Caco-2 (cell line): Measurements from ENCODE around the gene PLEKHA5. TPM values are rescaled to one million over a fixed set of nuclear protein-coding genes. Genes with fewer than 3 reads are reported as not detected.

Experiments
- BruUV-seq: library from RNA; stranded (reverse); fragments of 400-500 nt; replicated peaks from 2 replicates; lab custom pipeline; 2021; lab: Mats Ljungman, UMichigan
- CTCF ChIA-PET: fragments of 300-600 bp; sonication (Branson Sonifier 250); formaldehyde crosslinking; loops from one replicate; lab custom pipeline; 2022; ENCODE audit warnings: antibody characterized with exemption; lab: Charles Lee
- POLR2A ChIA-PET: fragments of 300-600 bp; sonication (Branson Sonifier 250); formaldehyde crosslinking; loops from one replicate; lab custom pipeline; 2022; ENCODE audit warnings: antibody characterized with exemption; lab: Charles Lee
- DNase-seq, 2 experiments: peaks; one replicate each; pipeline versions ENCODE4 v3.0.0 to v3.0.0-alpha.2; 2020 to 2022
- H3K27me3 ChIP-seq: replicated peaks from 2 replicates; pipeline ENCODE4 v1.6.0; 2011; ENCODE audit warnings: low read length; ENCODE audit not compliant: control insufficient read depth, insufficient read depth
- H3K36me3 ChIP-seq: 2 replicates; pipeline ENCODE4 v1.5.1; 2011; ENCODE audit warnings: low read length; ENCODE audit not compliant: control insufficient read depth, insufficient read depth
- H3K4me1 ChIP-seq: fragments of 250-450 bp; sonication (Bioruptor Pico); 2 replicates; pipeline ENCODE4 v1.5.1; 2020; ENCODE audit warnings: mild to moderate bottlenecking
- H3K4me3 ChIP-seq: 2 replicates; pipeline ENCODE4 v1.5.1; 2011; ENCODE audit warnings: low read depth, mild to moderate bottlenecking, control low read depth, low read length
- H3K9me3 ChIP-seq: fragments of 250-450 bp; sonication (Bioruptor Pico); 2 replicates; pipeline ENCODE4 v1.5.1; 2020; ENCODE audit warnings: mild to moderate bottlenecking, moderate library complexity
- H3K27ac Mint-ChIP-seq: one replicate; pipeline ENCODE4 v1.8.0; 2022; ENCODE audit warnings: mixed read lengths; ENCODE audit not compliant: unreplicated experiment
- H3K27me3 Mint-ChIP-seq: one replicate; pipeline ENCODE4 v1.8.0; 2022; ENCODE audit warnings: mixed read lengths; ENCODE audit not compliant: insufficient read depth, unreplicated experiment
- H3K36me3 Mint-ChIP-seq: one replicate; pipeline ENCODE4 v1.8.0; 2022; ENCODE audit warnings: mild to moderate bottlenecking, mixed read lengths; ENCODE audit not compliant: insufficient read depth, unreplicated experiment
- H3K4me1 Mint-ChIP-seq: one replicate; pipeline ENCODE4 v1.8.0; 2022; ENCODE audit warnings: low read depth, mixed read lengths; ENCODE audit not compliant: unreplicated experiment
- H3K4me3 Mint-ChIP-seq: one replicate; pipeline ENCODE4 v1.8.0; 2022; ENCODE audit warnings: mild to moderate bottlenecking, moderate library complexity, mixed read lengths; ENCODE audit not compliant: unreplicated experiment
- H3K9me3 Mint-ChIP-seq: one replicate; pipeline ENCODE4 v1.8.0; 2022; ENCODE audit warnings: mixed read lengths; ENCODE audit not compliant: unreplicated experiment
- CTCF ChIP-seq, 2 experiments: fragments of 200-600 bp in 1 of 2; IDR thresholded peaks; 1 replicate in 1 of 2; 2 replicates in 1 of 2; pipeline versions ENCODE4 v1.5.1 to v1.8.0; 2011 to 2022; ENCODE audit warnings: antibody characterized with exemption in 1 of 2, control low read depth in 1 of 2, inconsistent platforms in 1 of 2, low read depth in 1 of 2, low read length in 1 of 2, mild to moderate bottlenecking in 1 of 2, moderate library complexity in 1 of 2; ENCODE audit not compliant: insufficient read depth in 1 of 2, severe bottlenecking in 1 of 2, unreplicated experiment in 1 of 2
- intact Hi-C: fragments of 100-400 bp; cut with micrococcal nuclease; formaldehyde crosslinking; loops from one replicate; pipeline ENCODE4 v1.10.0; 2022; ENCODE audit not compliant: unreplicated experiment
- total RNA-seq: library from RNA; stranded (reverse); gene quantifications from 2 replicates; pipeline ENCODE4 v1.2.3, GENCODE V29; 2022

The PLEKHA5 gene
- total RNA-seq, 1 experiment from 2014 or later = 69.1 TPM

GRCh38 chr12:19316425-19316824 is 186.9 kb downstream of the PLEKHA5 start:
- H3K9me3 ChIP-seq = no peaks in the 10 kb centered on the region
- Mint-ChIP-seq H3K27ac (no peak overlapping the region), H3K4me1 (no peaks in the 10 kb centered on the region), H3K9me3 (no peaks in the 10 kb centered on the region), H3K36me3 (peaks cover 11% of the 10 kb centered on the region), H3K4me3 (no peak overlapping the region), H3K27me3 (no peaks in the 10 kb centered on the region)
- DNase-seq = no peak
- no peaks in the 10 kb centered on the region for H3K36me3 ChIP-seq
- ChIA-PET CTCF (no interaction called here), POLR2A (no interaction called here)
- no peak overlapping the region for H3K4me3 ChIP-seq
- no peak for TF ChIP-seq CTCF (IDR thresholded peaks at IDR 0.05; ENCODE audit: insufficient read depth in 1 of 2, low read depth in 1 of 2, low read length in 1 of 2, severe bottlenecking in 1 of 2, unreplicated experiment in 1 of 2)
- intact Hi-C loops = no loop called here
- H3K27me3 ChIP-seq = no peaks in the 10 kb centered on the region
- no TSS peak for BruUV-seq
- H3K4me1 ChIP-seq = no peaks in the 10 kb centered on the region

- H3K9me3 Mint-ChIP-seq = peaks cover 6% of the 10 kb centered on the region
- H3K27ac Mint-ChIP-seq = no peak overlapping the region
- Histone ChIP-seq H3K27me3 (no peaks in the 10 kb centered on the region), H3K36me3 (no peaks in the 10 kb centered on the region), H3K4me1 (no peaks in the 10 kb centered on the region), H3K4me3 (no peak overlapping the region), H3K9me3 (no peaks in the 10 kb centered on the region)
- TF ChIP-seq CTCF (IDR thresholded peaks at IDR 0.05; ENCODE audit: insufficient read depth in 1 of 2, low read depth in 1 of 2, low read length in 1 of 2, severe bottlenecking in 1 of 2, unreplicated experiment in 1 of 2) = no peak
- peaks cover 48% of the 10 kb centered on the region for H3K36me3 Mint-ChIP-seq
- BruUV-seq = no TSS peak
- H3K4me1 Mint-ChIP-seq = no peaks in the 10 kb centered on the region
- no peak overlapping the region for H3K4me3 Mint-ChIP-seq
- no peaks in the 10 kb centered on the region for H3K27me3 Mint-ChIP-seq
- DNase-seq = no peak
- intact Hi-C loops = no loop called here
- ChIA-PET POLR2A (no interaction called here), CTCF (no interaction called here)
Measured at GRCh38 chr12:19322376-19322775, 192.8 kb downstream of the PLEKHA5 start.

GRCh38 chr12:19323805-19324204 is 194.3 kb downstream of the PLEKHA5 start:
- CTCF ChIA-PET = no interaction called here
- H3K4me1 ChIP-seq = no peaks in the 10 kb centered on the region
- DNase-seq = no peak
- BruUV-seq = no TSS peak
- intact Hi-C loops = no loop called here
- H3K9me3 ChIP-seq = no peaks in the 10 kb centered on the region
- POLR2A ChIA-PET = interaction anchor here (0.7 kb wide), 1 partner anchor 8 kb away, joined by 3 read pairs; no protein-coding TSS in a partner anchor
- Mint-ChIP-seq H3K36me3 (peaks cover 48% of the 10 kb centered on the region), H3K4me1 (no peaks in the 10 kb centered on the region), H3K4me3 (no peak overlapping the region), H3K27ac (no peak overlapping the region), H3K9me3 (peaks cover 10% of the 10 kb centered on the region), H3K27me3 (no peaks in the 10 kb centered on the region)
- no peaks in the 10 kb centered on the region for H3K27me3 ChIP-seq
- H3K36me3 ChIP-seq = no peaks in the 10 kb centered on the region
- no peak for TF ChIP-seq CTCF (IDR thresholded peaks at IDR 0.05; ENCODE audit: insufficient read depth in 1 of 2, low read depth in 1 of 2, low read length in 1 of 2, severe bottlenecking in 1 of 2, unreplicated experiment in 1 of 2)
- H3K4me3 ChIP-seq = no peak overlapping the region
